ENCODE results near the gene ZNF304.

DNA sequence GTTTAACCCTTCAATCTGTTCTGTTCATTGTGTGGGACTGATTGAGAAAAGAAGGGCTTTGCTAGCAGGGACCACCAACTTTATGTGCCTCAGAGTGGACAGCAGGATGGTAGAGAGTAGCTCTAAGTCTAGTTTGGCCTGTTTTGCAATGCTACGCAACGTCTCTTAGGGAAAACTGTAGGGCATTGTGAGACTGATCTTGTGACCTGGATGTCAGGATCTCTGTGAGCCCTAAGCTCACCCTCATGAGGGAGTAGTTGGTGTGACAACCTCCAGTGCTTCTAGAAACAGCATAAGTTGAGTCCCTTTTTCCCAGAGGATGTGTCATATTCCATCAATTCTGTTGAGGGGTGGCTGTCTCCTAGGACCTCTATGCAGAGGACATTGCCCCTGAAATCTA lies 40.3 kb upstream of the ZNF304 start:
- TF ChIP-seq ZNF112 (tag by site-specific recombination; IDR thresholded peaks at IDR 0.05): no peak
- TF ChIP-seq, protein P1, sequence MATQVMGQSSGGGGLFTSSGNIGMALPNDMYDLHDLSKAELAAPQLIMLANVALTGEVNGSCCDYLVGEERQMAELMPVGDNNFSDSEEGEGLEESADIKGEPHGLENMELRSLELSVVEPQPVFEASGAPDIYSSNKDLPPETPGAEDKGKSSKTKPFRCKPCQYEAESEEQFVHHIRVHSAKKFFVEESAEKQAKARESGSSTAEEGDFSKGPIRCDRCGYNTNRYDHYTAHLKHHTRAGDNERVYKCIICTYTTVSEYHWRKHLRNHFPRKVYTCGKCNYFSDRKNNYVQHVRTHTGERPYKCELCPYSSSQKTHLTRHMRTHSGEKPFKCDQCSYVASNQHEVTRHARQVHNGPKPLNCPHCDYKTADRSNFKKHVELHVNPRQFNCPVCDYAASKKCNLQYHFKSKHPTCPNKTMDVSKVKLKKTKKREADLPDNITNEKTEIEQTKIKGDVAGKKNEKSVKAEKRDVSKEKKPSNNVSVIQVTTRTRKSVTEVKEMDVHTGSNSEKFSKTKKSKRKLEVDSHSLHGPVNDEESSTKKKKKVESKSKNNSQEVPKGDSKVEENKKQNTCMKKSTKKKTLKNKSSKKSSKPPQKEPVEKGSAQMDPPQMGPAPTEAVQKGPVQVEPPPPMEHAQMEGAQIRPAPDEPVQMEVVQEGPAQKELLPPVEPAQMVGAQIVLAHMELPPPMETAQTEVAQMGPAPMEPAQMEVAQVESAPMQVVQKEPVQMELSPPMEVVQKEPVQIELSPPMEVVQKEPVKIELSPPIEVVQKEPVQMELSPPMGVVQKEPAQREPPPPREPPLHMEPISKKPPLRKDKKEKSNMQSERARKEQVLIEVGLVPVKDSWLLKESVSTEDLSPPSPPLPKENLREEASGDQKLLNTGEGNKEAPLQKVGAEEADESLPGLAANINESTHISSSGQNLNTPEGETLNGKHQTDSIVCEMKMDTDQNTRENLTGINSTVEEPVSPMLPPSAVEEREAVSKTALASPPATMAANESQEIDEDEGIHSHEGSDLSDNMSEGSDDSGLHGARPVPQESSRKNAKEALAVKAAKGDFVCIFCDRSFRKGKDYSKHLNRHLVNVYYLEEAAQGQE (tag by site-specific recombination; IDR thresholded peaks at IDR 0.05): no peak
- no peak for TF ChIP-seq ZNF10 (tag by site-specific recombination; IDR thresholded peaks at IDR 0.05)
- no peak for TF ChIP-seq ZNF221 (tag by site-specific recombination; IDR thresholded peaks at IDR 0.05; ENCODE audit: borderline replicate concordance)
- TF ChIP-seq, protein P2, sequence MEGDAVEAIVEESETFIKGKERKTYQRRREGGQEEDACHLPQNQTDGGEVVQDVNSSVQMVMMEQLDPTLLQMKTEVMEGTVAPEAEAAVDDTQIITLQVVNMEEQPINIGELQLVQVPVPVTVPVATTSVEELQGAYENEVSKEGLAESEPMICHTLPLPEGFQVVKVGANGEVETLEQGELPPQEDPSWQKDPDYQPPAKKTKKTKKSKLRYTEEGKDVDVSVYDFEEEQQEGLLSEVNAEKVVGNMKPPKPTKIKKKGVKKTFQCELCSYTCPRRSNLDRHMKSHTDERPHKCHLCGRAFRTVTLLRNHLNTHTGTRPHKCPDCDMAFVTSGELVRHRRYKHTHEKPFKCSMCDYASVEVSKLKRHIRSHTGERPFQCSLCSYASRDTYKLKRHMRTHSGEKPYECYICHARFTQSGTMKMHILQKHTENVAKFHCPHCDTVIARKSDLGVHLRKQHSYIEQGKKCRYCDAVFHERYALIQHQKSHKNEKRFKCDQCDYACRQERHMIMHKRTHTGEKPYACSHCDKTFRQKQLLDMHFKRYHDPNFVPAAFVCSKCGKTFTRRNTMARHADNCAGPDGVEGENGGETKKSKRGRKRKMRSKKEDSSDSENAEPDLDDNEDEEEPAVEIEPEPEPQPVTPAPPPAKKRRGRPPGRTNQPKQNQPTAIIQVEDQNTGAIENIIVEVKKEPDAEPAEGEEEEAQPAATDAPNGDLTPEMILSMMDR (tag by site-specific recombination; IDR thresholded peaks at IDR 0.05): no peak
- TF ChIP-seq ZNF274 (IDR thresholded peaks at IDR 0.05; ENCODE audit: low read length): no peak
- TF ChIP-seq ZNF274 (tag by site-specific recombination; IDR thresholded peaks at IDR 0.05; ENCODE audit: borderline replicate concordance): no peak
- TF ChIP-seq, protein P3, sequence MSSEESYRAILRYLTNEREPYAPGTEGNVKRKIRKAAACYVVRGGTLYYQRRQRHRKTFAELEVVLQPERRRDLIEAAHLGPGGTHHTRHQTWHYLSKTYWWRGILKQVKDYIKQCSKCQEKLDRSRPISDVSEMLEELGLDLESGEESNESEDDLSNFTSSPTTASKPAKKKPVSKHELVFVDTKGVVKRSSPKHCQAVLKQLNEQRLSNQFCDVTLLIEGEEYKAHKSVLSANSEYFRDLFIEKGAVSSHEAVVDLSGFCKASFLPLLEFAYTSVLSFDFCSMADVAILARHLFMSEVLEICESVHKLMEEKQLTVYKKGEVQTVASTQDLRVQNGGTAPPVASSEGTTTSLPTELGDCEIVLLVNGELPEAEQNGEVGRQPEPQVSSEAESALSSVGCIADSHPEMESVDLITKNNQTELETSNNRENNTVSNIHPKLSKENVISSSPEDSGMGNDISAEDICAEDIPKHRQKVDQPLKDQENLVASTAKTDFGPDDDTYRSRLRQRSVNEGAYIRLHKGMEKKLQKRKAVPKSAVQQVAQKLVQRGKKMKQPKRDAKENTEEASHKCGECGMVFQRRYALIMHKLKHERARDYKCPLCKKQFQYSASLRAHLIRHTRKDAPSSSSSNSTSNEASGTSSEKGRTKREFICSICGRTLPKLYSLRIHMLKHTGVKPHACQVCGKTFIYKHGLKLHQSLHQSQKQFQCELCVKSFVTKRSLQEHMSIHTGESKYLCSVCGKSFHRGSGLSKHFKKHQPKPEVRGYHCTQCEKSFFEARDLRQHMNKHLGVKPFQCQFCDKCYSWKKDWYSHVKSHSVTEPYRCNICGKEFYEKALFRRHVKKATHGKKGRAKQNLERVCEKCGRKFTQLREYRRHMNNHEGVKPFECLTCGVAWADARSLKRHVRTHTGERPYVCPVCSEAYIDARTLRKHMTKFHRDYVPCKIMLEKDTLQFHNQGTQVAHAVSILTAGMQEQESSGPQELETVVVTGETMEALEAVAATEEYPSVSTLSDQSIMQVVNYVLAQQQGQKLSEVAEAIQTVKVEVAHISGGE (tag by site-specific recombination; conservative IDR thresholded peaks at IDR 0.05; ENCODE audit: low read depth): no peak
- TF ChIP-seq, protein P4, sequence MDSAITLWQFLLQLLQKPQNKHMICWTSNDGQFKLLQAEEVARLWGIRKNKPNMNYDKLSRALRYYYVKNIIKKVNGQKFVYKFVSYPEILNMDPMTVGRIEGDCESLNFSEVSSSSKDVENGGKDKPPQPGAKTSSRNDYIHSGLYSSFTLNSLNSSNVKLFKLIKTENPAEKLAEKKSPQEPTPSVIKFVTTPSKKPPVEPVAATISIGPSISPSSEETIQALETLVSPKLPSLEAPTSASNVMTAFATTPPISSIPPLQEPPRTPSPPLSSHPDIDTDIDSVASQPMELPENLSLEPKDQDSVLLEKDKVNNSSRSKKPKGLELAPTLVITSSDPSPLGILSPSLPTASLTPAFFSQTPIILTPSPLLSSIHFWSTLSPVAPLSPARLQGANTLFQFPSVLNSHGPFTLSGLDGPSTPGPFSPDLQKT (IDR thresholded peaks at IDR 0.05; ENCODE audit: borderline replicate concordance, low read depth, low read length): no peak
